Ascending aorta (tissue), 2 donors: ENCODE results near the gene PLCB1. TPM values are rescaled to one million over a fixed set of nuclear protein-coding genes. Genes with fewer than 3 reads are reported as not detected.
"Not testable (repeated sequence)": the region's sequence is repeated elsewhere in the genome, so short reads cannot be mapped to it uniquely, and the experiment has no call there.

Source experiments
- DNase-seq, 2 donors: peaks; one replicate each; pipeline ENCODE4 v3.0.0-alpha.2; 2019; ENCODE audit warnings: low spot score in 2 of 2
- H3K27ac ChIP-seq, 2 donors: fragments of 200-600 bp; sonication (generic); one replicate each; pipeline ENCODE4 v1.5.1; 2016 to 2017; ENCODE audit warnings: mild to moderate bottlenecking in 1 of 2
- H3K27me3 ChIP-seq: fragments of 200-600 bp; sonication (generic); one replicate; pipeline ENCODE4 v1.5.1; 2017
- H3K36me3 ChIP-seq, 2 donors: fragments of 200-600 bp; sonication (generic); one replicate each; pipeline ENCODE4 v1.5.1; 2016
- H3K4me1 ChIP-seq, 2 donors: fragments of 200-600 bp; sonication (generic); one replicate each; pipeline ENCODE4 v1.5.1; 2016 to 2017; ENCODE audit warnings: mild to moderate bottlenecking in 1 of 2
- H3K4me3 ChIP-seq, 2 donors: fragments of 200-600 bp; sonication (generic); one replicate each; pipeline ENCODE4 v1.5.1; 2016 to 2017; ENCODE audit warnings: mild to moderate bottlenecking in 1 of 2
- H3K9me3 ChIP-seq, 2 donors: fragments of 200-600 bp; sonication (generic); one replicate each; pipeline ENCODE4 v1.5.1; 2016
- CTCF ChIP-seq, 3 experiments: fragments of 200-600 bp in 2 of 3; fragments of 450-650 bp in 1 of 3; sonication (generic) in 2 of 3; IDR thresholded peaks; one replicate each; pipeline ENCODE4 v1.5.1; 2016 to 2019; ENCODE audit warnings: antibody characterized with exemption in 3 of 3, mild to moderate bottlenecking in 1 of 3, moderate library complexity in 1 of 3
- intact Hi-C: fragments of 100-400 bp; cut with DNase I; formaldehyde crosslinking; loops from one replicate; pipeline ENCODE4 v1.15.1; 2023
- total RNA-seq: library from RNA; depleted of rRNA; stranded (reverse); fragments of >200 nt; gene quantifications from one replicate; pipeline ENCODE4 v1.1.0, GENCODE V29; 2016

PLCB1 gene
- total RNA-seq, 1 donor from 2014 or later, result 22.9 TPM

GRCh38 chr20:8635837-8636236 is 503.8 kb downstream of the PLCB1 start:
- H3K27me3 ChIP-seq, result no peaks in the 10 kb centered on the region
- DNase-seq, result no peak
- H3K4me1 ChIP-seq, result no peaks in the 10 kb centered on the region
- H3K36me3 ChIP-seq, result no peaks in the 10 kb centered on the region
- intact Hi-C loops, result no loop called here
- no peaks in the 10 kb centered on the region for H3K9me3 ChIP-seq
- H3K27ac ChIP-seq, result no peak overlapping the region
- no peak overlapping the region for H3K4me3 ChIP-seq
- no peak for TF ChIP-seq CTCF (IDR thresholded peaks at IDR 0.05)

GRCh38 chr20:8639112-8639778 is 507.2 kb downstream of the PLCB1 start:
- Histone ChIP-seq H3K27ac (no peak overlapping the region), H3K4me1 (no peaks in the 10 kb centered on the region), H3K36me3 (no peaks in the 10 kb centered on the region), H3K4me3 (no peak overlapping the region), H3K9me3 (no peaks in the 10 kb centered on the region), H3K27me3 (no peaks in the 10 kb centered on the region)
- intact Hi-C loops, result no loop called here
- no peak for TF ChIP-seq CTCF (IDR thresholded peaks at IDR 0.05)
- no peak for DNase-seq

- no peak for DNase-seq
- Histone ChIP-seq H3K36me3 (no peaks in the 10 kb centered on the region), H3K9me3 (no peaks in the 10 kb centered on the region), H3K4me1 (no peaks in the 10 kb centered on the region), H3K27me3 (no peaks in the 10 kb centered on the region), H3K4me3 (no peak overlapping the region), H3K27ac (no peak overlapping the region)
- intact Hi-C loops, result no loop called here
- no peak for TF ChIP-seq CTCF (IDR thresholded peaks at IDR 0.05)
These were observed 508.4 kb downstream of the PLCB1 start for GRCh38 chr20:8640461-8640860.

- Histone ChIP-seq H3K36me3 (no peaks in the 10 kb centered on the region), H3K27ac (no peak overlapping the region), H3K27me3 (no peaks in the 10 kb centered on the region), H3K4me3 (no peak overlapping the region), H3K9me3 (no peaks in the 10 kb centered on the region), H3K4me1 (no peaks in the 10 kb centered on the region)
- intact Hi-C loops, result no loop called here
- no peak for TF ChIP-seq CTCF (IDR thresholded peaks at IDR 0.05)
- no peak for DNase-seq
These were observed 510.2 kb downstream of the PLCB1 start for GRCh38 chr20:8642247-8642646.

GRCh38 chr20:8644468-8644867 is 512.4 kb downstream of the PLCB1 start:
- H3K36me3 ChIP-seq, intact Hi-C loops, H3K9me3 ChIP-seq, H3K4me3 ChIP-seq, DNase-seq, H3K27me3 ChIP-seq, H3K4me1 ChIP-seq, H3K27ac ChIP-seq: not testable (repeated sequence)

- DNase-seq, result no peak
- intact Hi-C loops, result no loop called here
- H3K27me3 ChIP-seq, result no peaks in the 10 kb centered on the region
- no peaks in the 10 kb centered on the region for H3K9me3 ChIP-seq
- no peaks in the 10 kb centered on the region for H3K4me1 ChIP-seq
- TF ChIP-seq CTCF (IDR thresholded peaks at IDR 0.05), result no peak
- no peak overlapping the region for H3K27ac ChIP-seq
- no peaks in the 10 kb centered on the region for H3K36me3 ChIP-seq
- H3K4me3 ChIP-seq, result no peak overlapping the region
These were observed 513.3 kb downstream of the PLCB1 start for GRCh38 chr20:8645326-8645725.
